Common myeloid progenitor, CD34-positive (primary cell): ENCODE results near the gene RPL13A.
"Not testable (repeated sequence)": the region's sequence is repeated elsewhere in the genome, so short reads cannot be mapped to it uniquely, and the experiment has no call there.

ENCODE experiments used
- CTCF ChIA-PET: fragments of 350-600 bp; sonication (Branson Sonifier 250); formaldehyde crosslinking; loops from one replicate; lab custom pipeline; 2021; ENCODE audit warnings: antibody characterized with exemption; lab: Charles Lee
- POLR2A ChIA-PET: fragments of 350-600 bp; sonication (Branson Sonifier 250); formaldehyde crosslinking; loops from one replicate; lab custom pipeline; 2021; ENCODE audit warnings: antibody characterized with exemption; lab: Charles Lee
- DNase-seq, 3 donors: peaks; one replicate each; pipeline versions ENCODE4 v3.0.0 to v3.0.0-alpha.2; 2013
- H3K27ac ChIP-seq, 2 experiments: 1 replicate in 1 of 2; 2 replicates in 1 of 2; pipeline ENCODE4 v1.7.0; 2013; ENCODE audit warnings: inconsistent platforms in 2 of 2, low read length in 2 of 2, mild to moderate bottlenecking in 2 of 2, low read depth in 1 of 2, moderate library complexity in 1 of 2; ENCODE audit not compliant: severe bottlenecking in 2 of 2, insufficient read depth in 1 of 2, poor library complexity in 1 of 2
- H3K27me3 ChIP-seq, 5 experiments: replicated peaks in 2 of 5; 1 replicate in 3 of 5; 2 replicates in 2 of 5; pipeline versions ENCODE4 v1.6.1 to v1.7.0; 2013; ENCODE audit warnings: low read length in 4 of 5, mild to moderate bottlenecking in 2 of 5, moderate library complexity in 2 of 5, inconsistent platforms in 1 of 5; ENCODE audit not compliant: insufficient read depth in 5 of 5, control insufficient read depth in 4 of 5
- H3K36me3 ChIP-seq, 4 experiments: 1 replicate in 2 of 4; 2 replicates in 2 of 4; pipeline versions ENCODE4 v1.6.1 to v1.7.0; 2013; ENCODE audit warnings: low read length in 3 of 4, control low read depth in 1 of 4, mild to moderate bottlenecking in 1 of 4; ENCODE audit not compliant: control insufficient read depth in 4 of 4, insufficient read depth in 4 of 4
- H3K4me1 ChIP-seq, 4 experiments: 1 replicate in 3 of 4; 2 replicates in 1 of 4; pipeline versions ENCODE4 v1.6.1 to v1.7.1; 2013; ENCODE audit warnings: low read length in 3 of 4, mild to moderate bottlenecking in 3 of 4, control low read depth in 1 of 4, inconsistent platforms in 1 of 4, moderate library complexity in 1 of 4; ENCODE audit not compliant: control insufficient read depth in 4 of 4, insufficient read depth in 4 of 4; ENCODE audit errors: control extremely low read depth in 1 of 4
- H3K4me3 ChIP-seq, 7 experiments: 1 replicate in 4 of 7; 2 replicates in 3 of 7; pipeline versions ENCODE4 v1.5.1 to v1.7.0; 2013; ENCODE audit warnings: mild to moderate bottlenecking in 7 of 7, low read length in 6 of 7, moderate library complexity in 6 of 7, inconsistent platforms in 2 of 7, low read depth in 2 of 7, control low read depth in 1 of 7; ENCODE audit not compliant: insufficient read depth in 4 of 7, control insufficient read depth in 1 of 7; ENCODE audit errors: extremely low read depth in 1 of 7
- H3K9me3 ChIP-seq, 5 experiments: 1 replicate in 4 of 5; 2 replicates in 1 of 5; pipeline versions ENCODE4 v1.6.1 to v1.7.1; 2013; ENCODE audit warnings: low read length in 4 of 5, mild to moderate bottlenecking in 2 of 5, inconsistent platforms in 1 of 5, low read depth in 1 of 5, moderate library complexity in 1 of 5; ENCODE audit not compliant: control insufficient read depth in 4 of 5, insufficient read depth in 2 of 5; ENCODE audit errors: control extremely low read depth in 1 of 5
- WGBS: methylation state at CpG from one replicate; pipeline ENCODE4 v1.1.5; 2013; ENCODE audit not compliant: insufficient coverage; 5-methylcytosine and 5-hydroxymethylcytosine counted together

Gene RPL13A

GRCh38 chr19:49456326-49456725 lies 31.1 kb upstream of the RPL13A start:
- Histone ChIP-seq H3K27me3 (no peaks in the 10 kb centered on the region), H3K4me3 (no peak overlapping the region), H3K36me3 (peaks cover 2 to 26% (median 16%) of the 10 kb centered on the region in 4 experiments), H3K27ac (no peak overlapping the region), H3K4me1 (peaks cover 0 to 20% (median 13%) of the 10 kb centered on the region in 4 experiments), H3K9me3 (no peaks in the 10 kb centered on the region)
- no peak for DNase-seq
- WGBS, result 100% methylated on average over 5 of the region's 5 CpGs
- ChIA-PET POLR2A (no interaction called here), CTCF (interaction anchor here (1.1 to 3.0 kb wide), 3 partner anchors 9 to 17 kb away, joined by 3 to 9 read pairs (median 5); partner anchors contain the start of gene FLT3LG)

DNA sequence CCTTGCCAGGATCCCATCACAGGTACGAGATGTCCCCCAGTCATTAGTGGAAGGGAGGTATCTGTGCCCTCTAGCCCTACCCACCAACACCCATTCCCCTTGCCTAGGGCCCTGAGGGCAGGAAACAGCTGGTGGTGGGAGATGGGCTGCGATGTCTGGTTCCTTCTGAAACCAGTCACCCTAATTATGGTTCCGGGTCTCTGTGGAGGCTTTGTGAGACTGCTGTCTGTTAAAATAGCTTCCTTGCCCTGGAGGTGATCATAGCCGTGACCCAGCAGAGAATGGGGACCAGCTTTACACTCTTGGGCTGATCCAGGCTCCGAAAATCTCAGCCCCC lies 28.9 kb upstream of the RPL13A start:
- no peak overlapping the region for H3K4me3 ChIP-seq
- H3K4me1 ChIP-seq, result peaks cover 0 to 11% (median 10%) of the 10 kb centered on the region in 4 experiments
- no peaks in the 10 kb centered on the region for H3K9me3 ChIP-seq
- 96% methylated on average over 3 of the region's 5 CpGs for WGBS
- POLR2A ChIA-PET, result interaction anchor here (0.7 to 1.2 kb wide), 3 partner anchors 12 to 1039 kb away, joined by 3 read pairs; no protein-coding TSS in a partner anchor
- no peak overlapping the region for H3K27ac ChIP-seq
- H3K36me3 ChIP-seq, result peaks cover 2 to 35% (median 18%) of the 10 kb centered on the region in 4 experiments
- no peak for DNase-seq
- CTCF ChIA-PET, result interaction anchor here (0.7 to 1.9 kb wide), 4 partner anchors 8 to 12 kb away, joined by 3 to 10 read pairs (median 4); no protein-coding TSS in a partner anchor
- no peaks in the 10 kb centered on the region for H3K27me3 ChIP-seq

DNA sequence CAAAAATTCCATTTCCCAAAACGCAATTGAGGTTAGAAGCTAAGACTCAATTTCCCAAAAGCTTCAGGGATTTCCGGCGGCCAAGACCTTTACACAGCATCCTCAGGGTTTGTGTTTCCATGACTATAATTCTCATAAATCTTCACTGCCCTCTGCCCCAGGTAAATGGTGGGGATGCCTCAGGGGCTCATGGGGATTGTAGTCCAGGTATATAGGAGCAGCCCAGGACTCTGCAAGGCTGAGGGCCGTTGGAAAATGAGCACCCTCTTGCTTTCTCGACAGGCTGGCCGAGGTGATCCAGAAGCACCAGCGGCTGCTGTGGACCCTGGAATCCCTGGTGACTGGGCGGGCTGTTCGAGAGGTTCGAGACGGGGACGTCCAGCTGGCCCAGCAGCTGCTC lies 28.0 kb upstream of the RPL13A start:
- CTCF ChIA-PET, result interaction anchor here (1.9 to 3.0 kb wide), 2 partner anchors 11 to 14 kb away, joined by 9 to 10 read pairs; partner anchors contain the start of gene FLT3LG
- peaks cover 2 to 42% (median 20%) of the 10 kb centered on the region in 4 experiments for H3K36me3 ChIP-seq
- peaks cover 0 to 3% (median 1%) of the 10 kb centered on the region in 4 experiments for H3K4me1 ChIP-seq
- WGBS, result 89% methylated on average over 10 of the region's 12 CpGs
- DNase-seq, result no peak
- H3K27me3 ChIP-seq, result no peaks in the 10 kb centered on the region
- no peak overlapping the region for H3K4me3 ChIP-seq
- H3K9me3 ChIP-seq, result no peaks in the 10 kb centered on the region
- no peak overlapping the region for H3K27ac ChIP-seq
- POLR2A ChIA-PET, result no interaction called here

DNA sequence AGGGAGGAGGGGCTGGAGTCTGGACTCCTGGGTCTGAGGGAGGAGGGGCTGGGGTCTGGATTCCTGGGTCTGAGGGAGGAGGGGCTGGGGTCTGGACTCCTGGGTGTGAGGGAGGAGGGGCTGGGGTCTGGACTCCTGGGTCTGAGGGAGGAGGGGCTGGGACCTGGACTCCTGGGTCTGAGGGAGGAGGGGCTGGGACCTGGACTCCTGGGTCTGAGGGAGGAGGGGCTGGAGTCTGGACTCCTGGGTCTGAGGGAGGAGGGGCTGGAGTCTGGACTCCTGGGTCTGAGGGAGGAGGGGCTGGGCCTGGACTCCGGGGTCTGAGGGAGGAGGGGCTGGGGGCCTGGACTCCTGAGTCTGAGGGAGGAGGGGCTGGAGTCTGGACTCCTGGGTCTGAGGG lies 26.3 kb upstream of the RPL13A start:
- not testable (repeated sequence) for H3K4me1 ChIP-seq

DNA sequence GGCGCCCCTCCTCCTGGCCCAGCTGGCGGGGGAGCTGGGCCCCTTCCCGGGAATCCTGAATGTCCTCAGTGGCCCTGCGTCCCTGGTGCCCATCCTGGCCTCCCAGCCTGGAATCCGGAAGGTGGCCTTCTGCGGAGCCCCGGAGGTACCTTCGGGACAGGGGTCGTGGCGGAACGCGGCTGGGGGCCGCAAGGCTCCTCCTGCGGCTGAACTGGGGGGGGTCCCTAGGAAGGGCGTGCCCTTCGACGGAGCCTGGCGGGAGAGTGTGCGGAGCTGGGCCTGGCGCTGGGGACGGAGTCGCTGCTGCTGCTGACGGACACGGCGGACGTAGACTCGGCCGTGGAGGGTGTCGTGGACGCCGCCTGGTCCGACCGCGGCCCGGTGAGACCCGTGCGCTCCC lies 25.8 kb upstream of the RPL13A start:
- Histone ChIP-seq H3K27ac (no peak overlapping the region), H3K9me3 (no peaks in the 10 kb centered on the region), H3K4me3 (no peak overlapping the region), H3K27me3 (no peaks in the 10 kb centered on the region), H3K36me3 (peaks cover 2 to 54% (median 30%) of the 10 kb centered on the region in 4 experiments), H3K4me1 (no peaks in the 10 kb centered on the region)
- 97% methylated on average over 23 of the region's 37 CpGs for WGBS
- DNase-seq, result no peak
- CTCF ChIA-PET, result interaction anchor here (3.0 kb wide), 1 partner anchor 11 kb away, joined by 9 read pairs; the partner anchor contains the start of gene FLT3LG
- POLR2A ChIA-PET, result no interaction called here

More for the DNA sequence above, 26.3 kb upstream of the RPL13A start:
- H3K9me3 ChIP-seq, DNase-seq, H3K27ac ChIP-seq, H3K4me3 ChIP-seq, POLR2A ChIA-PET, H3K27me3 ChIP-seq: not testable (repeated sequence)
- no CpG with 5 or more reads among the region's 1 CpG for WGBS
- CTCF ChIA-PET, result interaction anchor here (3.0 kb wide), 1 partner anchor 12 kb away, joined by 9 read pairs; the partner anchor contains the start of gene FLT3LG
- H3K36me3 ChIP-seq, result peaks cover 2 to 54% (median 30%) of the 10 kb centered on the region in 4 experiments

DNA sequence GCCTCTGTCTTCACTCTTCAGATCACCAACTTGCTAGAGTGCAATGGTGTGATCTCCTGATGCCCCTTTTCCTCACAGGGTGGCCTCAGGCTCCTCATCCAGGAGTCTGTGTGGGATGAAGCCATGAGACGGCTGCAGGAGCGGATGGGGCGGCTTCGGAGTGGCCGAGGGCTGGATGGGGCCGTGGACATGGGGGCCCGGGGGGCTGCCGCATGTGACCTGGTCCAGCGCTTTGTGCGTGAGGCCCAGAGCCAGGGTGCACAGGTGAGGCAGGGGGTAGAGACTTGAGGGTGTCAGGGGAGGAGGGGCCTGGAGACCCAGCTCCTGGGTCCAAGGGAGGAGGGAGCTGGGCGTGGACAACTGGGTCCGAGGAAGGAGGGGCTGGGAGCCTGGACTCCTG lies 24.9 kb upstream of the RPL13A start:
- Histone ChIP-seq H3K4me1 (no peaks in the 10 kb centered on the region), H3K27ac (no peak overlapping the region), H3K36me3 (peaks cover 5 to 54% (median 30%) of the 10 kb centered on the region in 4 experiments), H3K4me3 (no peak overlapping the region), H3K9me3 (no peaks in the 10 kb centered on the region), H3K27me3 (no peaks in the 10 kb centered on the region)
- ChIA-PET CTCF (no interaction called here), POLR2A (no interaction called here)
- no peak for DNase-seq
- WGBS, result 98% methylated on average over 10 of the region's 12 CpGs

GRCh38 chr19:49463960-49464740 lies 23.3 kb upstream of the RPL13A start:
- no peak for DNase-seq
- Histone ChIP-seq H3K27me3 (no peaks in the 10 kb centered on the region), H3K27ac (no peak overlapping the region), H3K4me3 (no peak overlapping the region), H3K36me3 (peaks cover 2 to 47% (median 28%) of the 10 kb centered on the region in 4 experiments), H3K4me1 (peaks cover 0 to 12% (median 11%) of the 10 kb centered on the region in 4 experiments), H3K9me3 (no peaks in the 10 kb centered on the region)
- WGBS, result 96% methylated on average over 37 of the region's 39 CpGs
- POLR2A ChIA-PET, result no interaction called here
- CTCF ChIA-PET, result interaction anchor here (0.8 to 2.5 kb wide), 2 partner anchors 8 to 107 kb away, joined by 3 to 9 read pairs; no protein-coding TSS in a partner anchor
